Immature natural killer cell (primary cell): Measurements from ENCODE around the gene WDR54. TPM values are rescaled to one million over a fixed set of nuclear protein-coding genes. Genes with fewer than 3 reads are reported as not detected.
"Not testable (repeated sequence)": the region's sequence is repeated elsewhere in the genome, so short reads cannot be mapped to it uniquely, and the experiment has no call there.

Experiments used
- DNase-seq, 3 donors: peaks; one replicate each; pipeline ENCODE4 v3.0.0; 2022; ENCODE audit warnings: mixed read lengths in 1 of 3
- H3K27ac Mint-ChIP-seq, 6 donors: one replicate each; pipeline ENCODE4 v1.8.0; 2020; ENCODE audit warnings: mixed read lengths in 6 of 6, mild to moderate bottlenecking in 5 of 6, inconsistent platforms in 4 of 6, moderate library complexity in 3 of 6
- H3K27me3 Mint-ChIP-seq, 3 donors: one replicate each; pipeline ENCODE4 v1.8.0; 2020 to 2021; ENCODE audit warnings: low read depth in 3 of 3, mild to moderate bottlenecking in 3 of 3, mixed read lengths in 3 of 3, moderate library complexity in 3 of 3, inconsistent platforms in 1 of 3
- H3K36me3 Mint-ChIP-seq, 3 donors: one replicate each; pipeline ENCODE4 v1.8.0; 2020; ENCODE audit warnings: mixed read lengths in 3 of 3, inconsistent platforms in 2 of 3, mild to moderate bottlenecking in 2 of 3
- H3K4me1 Mint-ChIP-seq, 2 donors: one replicate each; pipeline ENCODE4 v1.8.0; 2020; ENCODE audit warnings: inconsistent platforms in 2 of 2, mild to moderate bottlenecking in 2 of 2, mixed read lengths in 2 of 2, moderate library complexity in 1 of 2
- H3K4me3 Mint-ChIP-seq, 5 donors: one replicate each; pipeline ENCODE4 v1.8.0; 2020; ENCODE audit warnings: mild to moderate bottlenecking in 5 of 5, mixed read lengths in 5 of 5, inconsistent platforms in 3 of 5, moderate library complexity in 3 of 5
- H3K9me3 Mint-ChIP-seq, 6 donors: one replicate each; pipeline ENCODE4 v1.8.0; 2020; ENCODE audit warnings: mild to moderate bottlenecking in 6 of 6, mixed read lengths in 6 of 6, inconsistent platforms in 4 of 6, moderate library complexity in 3 of 6
- polyA plus RNA-seq, 3 donors: library from polyadenylated mRNA; unstranded; fragments of 300-500 nt; fragmentation: Illumina TruSeq; gene quantifications; one replicate each; pipeline ENCODE4 v1.2.3, GENCODE V29; 2021

The WDR54 gene
- polyA plus RNA-seq, 3 donors from 2014 or later: 38.0 to 94.8 (median 47.7) TPM

GRCh38 chr2:74458132-74458937 lies 36.8 kb downstream of the WDR54 start, which contains the start of gene WBP1:
TSS of gene WBP1 (plus strand) at chr2:74458438. CDS start at chr2:74458603, 165 bp downstream.
- peak; percentile 100 for DNase-seq
- peak within 1 kb of the TSS; percentile 87 to 100 (median 99) for H3K27ac Mint-ChIP-seq
- H3K27me3 Mint-ChIP-seq: peaks cover 21 to 33% (median 24%) of the 10 kb centered on the region in 3 donors
- H3K4me3 Mint-ChIP-seq: peak within 1 kb of the TSS; percentile 89 to 99 (median 94)
- H3K9me3 Mint-ChIP-seq: peaks cover 0 to 2% (median 0%) of the 10 kb centered on the region in 6 donors
- no peaks in the 10 kb centered on the region for H3K36me3 Mint-ChIP-seq
- peaks cover 62 to 69% of the 10 kb centered on the region in 2 donors for H3K4me1 Mint-ChIP-seq

GRCh38 chr2:74458938-74459363 lies 37.4 kb downstream of the WDR54 start:
- Mint-ChIP-seq H3K4me1 (peaks cover 64 to 69% of the 10 kb centered on the region in 2 donors), H3K36me3 (no peaks in the 10 kb centered on the region), H3K27me3 (peaks cover 21 to 34% (median 24%) of the 10 kb centered on the region in 3 donors), H3K27ac (peak overlapping the region; percentile 87 to 100 (median 99)), H3K4me3 (peak overlapping the region; percentile 89 to 99 (median 94)), H3K9me3 (peaks cover 0 to 2% (median 0%) of the 10 kb centered on the region in 6 donors)
- no peak for DNase-seq

DNA sequence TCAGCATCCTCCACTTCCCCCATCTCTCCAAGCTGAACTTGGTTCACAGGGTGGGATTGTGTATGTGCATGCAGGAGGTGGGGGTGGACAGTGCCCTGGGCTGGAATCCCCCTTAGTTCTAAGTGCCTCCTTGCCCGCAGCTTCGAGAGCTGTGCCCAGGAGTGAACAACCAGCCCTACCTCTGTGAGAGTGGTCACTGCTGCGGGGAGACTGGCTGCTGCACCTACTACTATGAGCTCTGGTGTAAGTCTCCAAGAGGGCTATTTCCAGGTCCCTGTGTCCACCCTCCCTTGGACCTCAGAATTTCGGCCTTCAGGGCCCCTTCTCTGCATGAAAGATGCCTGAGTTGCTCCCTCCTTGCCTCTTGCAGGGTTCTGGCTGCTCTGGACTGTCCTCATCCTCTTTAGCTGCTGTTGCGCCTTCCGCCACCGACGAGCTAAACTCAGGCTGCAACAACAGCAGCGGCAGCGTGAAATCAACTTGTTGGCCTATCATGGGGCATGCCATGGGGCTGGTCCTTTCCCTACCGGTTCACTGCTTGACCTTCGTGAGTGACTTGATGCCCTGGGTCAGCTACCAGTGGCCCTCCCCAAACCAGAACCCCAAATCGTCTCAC lies 38.1 kb downstream of the WDR54 start:
- Mint-ChIP-seq H3K4me3 (peak overlapping the region; percentile 89 to 99 (median 94)), H3K27ac (peak overlapping the region; percentile 87 to 100 (median 99)), H3K27me3 (peaks cover 20 to 29% (median 23%) of the 10 kb centered on the region in 3 donors), H3K4me1 (peaks cover 66 to 69% of the 10 kb centered on the region in 2 donors)
- not testable (repeated sequence) for H3K9me3 Mint-ChIP-seq, H3K36me3 Mint-ChIP-seq, DNase-seq

- H3K36me3 Mint-ChIP-seq, DNase-seq, H3K9me3 Mint-ChIP-seq: not testable (repeated sequence)
- peak overlapping the region; percentile 40 to 99 (median 94) for H3K4me3 Mint-ChIP-seq
- H3K27me3 Mint-ChIP-seq: peaks cover 15 to 26% (median 20%) of the 10 kb centered on the region in 3 donors
- H3K4me1 Mint-ChIP-seq: peaks cover 62 to 64% of the 10 kb centered on the region in 2 donors
- H3K27ac Mint-ChIP-seq: peak overlapping the region in 4 of 6 donors; percentile 39 to 68 (median 50)
These were observed 38.7 kb downstream of the WDR54 start for GRCh38 chr2:74460187-74460586.

DNA sequence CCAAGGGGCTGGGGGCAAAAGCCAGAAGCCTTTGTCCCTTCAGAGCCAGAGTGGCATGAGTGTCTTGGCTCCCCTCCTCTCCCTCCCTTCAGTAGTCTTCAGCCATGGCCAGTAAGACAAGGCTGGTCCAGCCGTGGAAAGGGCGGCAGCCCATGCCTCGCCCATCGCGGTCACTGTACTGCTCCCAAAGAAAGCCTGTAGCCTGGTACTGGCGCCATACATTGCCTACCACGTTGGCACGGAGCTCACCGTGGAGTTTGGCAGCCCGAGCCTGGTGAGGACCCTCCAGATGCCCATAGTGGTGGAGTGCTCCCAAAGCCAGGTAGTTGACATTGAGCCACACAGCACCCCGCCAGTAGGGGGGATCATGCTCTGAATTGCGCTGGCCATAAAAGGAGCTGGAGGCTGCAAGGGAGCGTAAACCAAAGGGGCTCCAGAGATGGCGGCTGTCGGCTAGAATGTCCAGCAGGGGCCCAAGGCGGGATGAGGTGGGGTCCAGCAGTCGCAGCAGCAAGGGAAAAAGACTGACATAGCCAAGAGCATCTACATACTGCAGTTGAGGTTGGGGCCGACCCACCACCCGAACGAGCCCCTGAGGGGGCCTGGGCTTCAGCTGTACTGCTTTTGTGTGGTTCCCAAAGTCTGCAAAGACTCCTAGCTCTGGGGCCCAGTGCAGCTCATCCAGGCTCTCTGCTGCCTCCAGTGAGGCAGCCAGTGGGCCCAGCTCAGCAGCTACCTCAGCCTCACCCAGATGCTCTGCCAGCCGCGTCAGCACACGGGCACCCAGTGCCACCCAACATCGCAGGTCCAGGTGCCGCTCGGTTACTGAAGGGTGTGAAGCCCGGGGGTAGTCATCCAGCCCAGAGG lies 39.9 kb downstream of the WDR54 start:
- Mint-ChIP-seq H3K4me1 (peaks cover 60 to 62% of the 10 kb centered on the region in 2 donors), H3K27ac (peak overlapping the region in 2 of 6 donors; percentile 13 to 14), H3K27me3 (peaks cover 25 to 33% (median 27%) of the 10 kb centered on the region in 3 donors), H3K4me3 (peak overlapping the region in 1 of 5 donors; percentile 21), H3K9me3 (no peaks in the 10 kb centered on the region), H3K36me3 (no peaks in the 10 kb centered on the region)
- DNase-seq: no peak

DNA sequence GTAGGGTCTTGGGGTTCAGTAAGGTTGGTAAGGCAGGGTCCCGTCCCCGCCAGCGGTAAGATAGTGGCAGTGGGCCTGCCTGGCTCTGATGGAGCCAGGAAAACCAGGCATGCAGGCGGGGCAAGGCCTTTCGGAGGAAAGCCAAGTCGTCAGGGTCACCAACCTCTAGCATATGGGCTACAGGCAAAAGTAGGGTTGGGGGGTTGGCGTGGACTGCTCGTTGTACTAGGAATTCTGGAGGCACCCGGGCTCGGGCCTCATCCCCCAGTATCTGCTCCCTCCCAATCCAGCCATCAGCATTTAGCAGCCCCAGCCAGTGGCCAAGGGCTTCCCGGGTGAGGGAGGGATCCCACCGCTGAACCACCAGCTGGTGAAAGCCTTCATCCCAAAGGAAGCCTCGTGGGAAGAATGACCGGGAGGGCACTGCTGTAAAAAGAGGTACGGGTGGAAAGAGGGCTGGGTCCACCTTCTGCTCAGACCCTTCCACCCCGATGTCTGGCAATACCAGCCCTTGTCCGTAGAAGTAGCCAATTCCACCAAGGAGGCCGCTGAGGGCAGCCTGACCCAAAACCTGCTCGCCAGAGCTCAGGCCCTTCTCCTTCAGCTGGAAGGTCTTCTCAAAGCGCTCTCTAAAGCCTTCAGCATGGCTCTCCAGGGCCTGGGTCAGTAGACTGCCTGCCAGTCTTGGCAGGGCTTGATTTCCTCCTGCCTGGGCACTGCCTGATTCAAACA lies 40.7 kb downstream of the WDR54 start:
- Mint-ChIP-seq H3K36me3 (no peaks in the 10 kb centered on the region), H3K4me1 (peaks cover 52 to 54% of the 10 kb centered on the region in 2 donors), H3K27ac (peak overlapping the region in 1 of 6 donors; percentile 49), H3K9me3 (no peaks in the 10 kb centered on the region), H3K27me3 (peaks cover 23 to 27% (median 24%) of the 10 kb centered on the region in 3 donors), H3K4me3 (peak overlapping the region in 1 of 5 donors; percentile 98)
- DNase-seq: no peak

GRCh38 chr2:74462786-74463105 lies 41.2 kb downstream of the WDR54 start:
- no peaks in the 10 kb centered on the region for H3K36me3 Mint-ChIP-seq
- peaks cover 49 to 50% of the 10 kb centered on the region in 2 donors for H3K4me1 Mint-ChIP-seq
- H3K27me3 Mint-ChIP-seq: peaks cover 19 to 23% (median 20%) of the 10 kb centered on the region in 3 donors
- peak overlapping the region in 4 of 5 donors; percentile 16 to 98 (median 80) for H3K4me3 Mint-ChIP-seq
- peak overlapping the region in 4 of 6 donors; percentile 44 to 54 (median 50) for H3K27ac Mint-ChIP-seq
- no peaks in the 10 kb centered on the region for H3K9me3 Mint-ChIP-seq
- no peak for DNase-seq

DNA sequence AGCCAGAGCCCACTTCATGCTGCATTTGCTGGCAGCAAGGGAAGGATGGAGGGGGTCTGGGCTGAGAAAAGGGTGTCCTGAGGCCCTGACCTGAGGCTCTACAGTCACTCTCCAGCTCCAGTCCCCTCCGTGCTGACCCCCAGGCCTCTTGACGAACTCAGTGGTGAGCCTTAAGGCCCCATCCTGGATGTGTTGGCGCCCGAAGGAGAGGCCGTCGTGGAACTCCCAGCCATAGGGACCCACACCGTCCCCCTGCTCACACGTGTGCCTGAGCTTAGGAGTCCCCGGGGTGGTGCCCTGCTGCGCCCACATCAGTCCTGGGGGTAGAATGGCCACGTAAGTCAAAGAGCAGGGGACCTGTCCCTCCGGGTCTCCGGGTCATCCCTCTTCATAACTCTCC lies 42.9 kb downstream of the WDR54 start:
- H3K27ac Mint-ChIP-seq: peak overlapping the region; percentile 74 to 98 (median 78)
- DNase-seq: no peak
- H3K36me3 Mint-ChIP-seq: no peaks in the 10 kb centered on the region
- H3K9me3 Mint-ChIP-seq: no peaks in the 10 kb centered on the region
- H3K4me3 Mint-ChIP-seq: peak overlapping the region; percentile 87 to 98 (median 98)
- H3K4me1 Mint-ChIP-seq: peaks cover 34 to 35% of the 10 kb centered on the region in 2 donors
- H3K27me3 Mint-ChIP-seq: peaks cover 11 to 16% (median 13%) of the 10 kb centered on the region in 3 donors

DNA sequence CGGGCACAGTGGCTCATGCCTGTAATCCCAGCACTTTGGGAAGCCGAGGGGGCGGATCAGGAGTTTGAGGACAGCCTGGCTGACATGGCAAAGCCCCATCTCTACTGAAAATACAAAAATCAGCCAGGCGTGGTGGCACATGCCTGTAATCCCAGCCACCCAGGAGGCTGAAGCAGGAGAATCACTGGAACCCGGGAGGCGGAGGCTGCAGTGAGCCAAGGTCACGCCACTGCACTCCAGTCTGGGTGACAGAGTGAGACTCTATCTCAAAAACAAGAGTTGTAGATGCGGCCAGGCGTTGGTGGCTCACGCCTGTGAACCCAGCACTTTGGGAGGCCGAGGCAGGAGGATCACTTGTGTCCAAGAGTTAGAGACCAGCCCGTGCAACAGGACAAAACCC lies 49.2 kb downstream of the WDR54 start:
- peaks cover 14 to 27% (median 22%) of the 10 kb centered on the region in 3 donors for H3K27me3 Mint-ChIP-seq
- H3K27ac Mint-ChIP-seq: peak overlapping the region; percentile 26 to 91 (median 86)
- H3K9me3 Mint-ChIP-seq, H3K36me3 Mint-ChIP-seq, DNase-seq: not testable (repeated sequence)
- peak overlapping the region; percentile 52 to 78 (median 63) for H3K4me3 Mint-ChIP-seq
- H3K4me1 Mint-ChIP-seq: peaks cover 31 to 33% of the 10 kb centered on the region in 2 donors

DNA sequence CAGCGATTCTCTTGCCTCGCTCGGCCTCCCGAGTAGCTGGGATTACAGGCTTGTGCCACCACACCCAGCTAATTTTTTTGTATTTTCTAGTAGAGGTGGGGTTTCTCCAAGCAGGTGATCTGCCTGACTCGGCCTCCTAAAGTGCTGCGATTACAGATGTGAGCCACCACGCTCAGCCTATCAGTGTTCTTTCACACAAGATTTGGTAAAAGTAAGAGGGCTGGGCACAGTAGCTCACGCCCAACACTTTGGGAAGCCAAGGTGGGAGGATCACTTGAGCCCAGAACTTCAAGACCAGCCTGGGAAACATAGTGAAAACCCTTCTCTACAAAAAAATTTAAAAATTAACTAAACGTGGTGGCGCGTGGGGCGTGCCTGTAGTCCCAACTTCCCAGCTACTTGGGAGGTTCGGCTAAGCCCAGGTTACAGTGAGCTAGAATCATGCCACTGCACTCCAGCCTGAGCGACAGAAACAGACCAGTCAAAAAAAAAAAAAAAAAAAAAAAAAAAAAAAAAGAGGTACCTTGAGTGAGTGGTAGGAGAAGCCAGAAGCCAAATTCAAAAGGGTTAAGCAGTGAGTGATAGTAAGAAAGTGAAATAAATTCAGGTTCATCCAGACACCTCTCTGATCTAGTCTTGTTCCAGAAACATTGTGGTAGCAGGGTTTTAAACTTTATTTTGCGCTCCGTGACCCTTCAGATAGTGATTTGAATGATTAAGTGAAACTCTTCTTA lies 50.0 kb downstream of the WDR54 start:
- H3K27ac Mint-ChIP-seq: peak overlapping the region; percentile 94 to 100 (median 100)
- no peaks in the 10 kb centered on the region for H3K9me3 Mint-ChIP-seq
- peaks cover 3 to 10% (median 8%) of the 10 kb centered on the region in 3 donors for H3K36me3 Mint-ChIP-seq
- peaks cover 27 to 28% of the 10 kb centered on the region in 2 donors for H3K4me1 Mint-ChIP-seq
- peaks cover 9 to 22% (median 17%) of the 10 kb centered on the region in 3 donors for H3K27me3 Mint-ChIP-seq
- DNase-seq: no peak
- peak overlapping the region; percentile 90 to 99 (median 97) for H3K4me3 Mint-ChIP-seq

GRCh38 chr2:74472086-74472944 lies 50.8 kb downstream of the WDR54 start, which contains the start of gene MRPL53:
TSS of gene MRPL53 (minus strand) at chr2:74472680. CDS start at chr2:74472660, 20 bp downstream.
- no peaks in the 10 kb centered on the region for H3K9me3 Mint-ChIP-seq
- H3K36me3 Mint-ChIP-seq: peaks cover 3 to 12% (median 8%) of the 10 kb centered on the region in 3 donors
- peak within 1 kb of the TSS; percentile 94 to 100 (median 100) for H3K27ac Mint-ChIP-seq
- peaks cover 27 to 28% of the 10 kb centered on the region in 2 donors for H3K4me1 Mint-ChIP-seq
- peak within 1 kb of the TSS; percentile 90 to 99 (median 97) for H3K4me3 Mint-ChIP-seq
- H3K27me3 Mint-ChIP-seq: peaks cover 9 to 22% (median 17%) of the 10 kb centered on the region in 3 donors
- peak; percentile 94 to 96 (median 95) for DNase-seq
